Keratinocyte (primary cell): ENCODE data around the gene WFDC2.

Experiments used
- EZH2 ChIP-seq: IDR thresholded peaks from one replicate; pipeline ENCODE4 v1.6.1; 2012; ENCODE audit warnings: inconsistent platforms, mild to moderate bottlenecking, low read length, moderate library complexity
- TF ChIP-seq, protein P1 (sequence below), 3 experiments: IDR thresholded peaks in 1 of 3; conservative IDR thresholded peaks in 1 of 3; optimal IDR thresholded peaks in 1 of 3; 2 replicates in 2 of 3; 3 replicates in 1 of 3; pipeline versions ENCODE3 to v1.5.1; 2011; ENCODE audit warnings: low read length in 3 of 3, mild to moderate bottlenecking in 3 of 3, moderate library complexity in 2 of 3, control low read depth in 1 of 3, inconsistent platforms in 1 of 3; ENCODE audit not compliant: insufficient read depth in 2 of 3; ENCODE audit errors: extremely low read depth in 1 of 3

DNA sequence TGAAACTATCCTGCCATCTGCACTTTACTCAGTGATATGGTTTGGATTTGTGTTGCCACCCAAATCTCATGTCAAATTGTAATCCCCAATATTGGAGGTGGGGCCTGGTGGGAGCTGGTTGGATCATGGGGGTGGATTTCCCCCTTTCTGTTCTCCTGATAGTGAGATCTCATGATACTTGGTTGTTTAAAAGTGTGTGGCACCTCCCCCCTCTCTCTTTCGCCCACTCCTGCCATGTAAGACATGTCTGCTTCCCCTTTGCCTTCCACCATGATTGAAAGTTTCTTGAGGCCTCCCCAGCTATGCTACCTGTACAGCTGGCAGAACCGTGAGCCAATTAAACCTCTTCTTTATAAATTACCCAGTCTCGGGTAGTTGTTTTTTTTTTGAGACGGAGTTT, 35.6 kb upstream of the WFDC2 start:
- TF ChIP-seq, protein P1, sequence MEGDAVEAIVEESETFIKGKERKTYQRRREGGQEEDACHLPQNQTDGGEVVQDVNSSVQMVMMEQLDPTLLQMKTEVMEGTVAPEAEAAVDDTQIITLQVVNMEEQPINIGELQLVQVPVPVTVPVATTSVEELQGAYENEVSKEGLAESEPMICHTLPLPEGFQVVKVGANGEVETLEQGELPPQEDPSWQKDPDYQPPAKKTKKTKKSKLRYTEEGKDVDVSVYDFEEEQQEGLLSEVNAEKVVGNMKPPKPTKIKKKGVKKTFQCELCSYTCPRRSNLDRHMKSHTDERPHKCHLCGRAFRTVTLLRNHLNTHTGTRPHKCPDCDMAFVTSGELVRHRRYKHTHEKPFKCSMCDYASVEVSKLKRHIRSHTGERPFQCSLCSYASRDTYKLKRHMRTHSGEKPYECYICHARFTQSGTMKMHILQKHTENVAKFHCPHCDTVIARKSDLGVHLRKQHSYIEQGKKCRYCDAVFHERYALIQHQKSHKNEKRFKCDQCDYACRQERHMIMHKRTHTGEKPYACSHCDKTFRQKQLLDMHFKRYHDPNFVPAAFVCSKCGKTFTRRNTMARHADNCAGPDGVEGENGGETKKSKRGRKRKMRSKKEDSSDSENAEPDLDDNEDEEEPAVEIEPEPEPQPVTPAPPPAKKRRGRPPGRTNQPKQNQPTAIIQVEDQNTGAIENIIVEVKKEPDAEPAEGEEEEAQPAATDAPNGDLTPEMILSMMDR (optimal IDR thresholded peaks at IDR 0.05 in 1 of 3, IDR thresholded peaks at IDR 0.05 in 1 of 3, conservative IDR thresholded peaks at IDR 0.05 in 1 of 3; ENCODE audit: extremely low read depth in 1 of 3, insufficient read depth in 2 of 3, low read length in 3 of 3): no peak
- TF ChIP-seq EZH2: no peak
